SK-N-SH (cell line): ENCODE results near the gene DRAP1. TPM values are rescaled to one million over a fixed set of nuclear protein-coding genes. Genes with fewer than 3 reads are reported as not detected.

Source experiments
- CTCF ChIA-PET: fragments of 300-600, 350-600 bp; formaldehyde crosslinking; extraction: SDS; loops from one replicate; lab custom pipeline; 2021; lab: Yijun Ruan, JAX
- POLR2A ChIA-PET: fragments of 350-600 bp; sonication (Branson Sonifier 250); formaldehyde crosslinking; extraction: SDS; loops from one replicate; lab custom pipeline; 2020; ENCODE audit warnings: antibody characterized with exemption, inconsistent platforms; lab: Yijun Ruan, JAX
- DNase-seq: peaks from one replicate; pipeline ENCODE4 v3.0.0; 2012
- H2AFZ ChIP-seq: fragments of 200-600 bp; sonication (generic); 2 replicates; pipeline ENCODE4 v1.8.1; 2016; ENCODE audit warnings: antibody characterized with exemption, mild to moderate bottlenecking, low read depth
- H3F3A ChIP-seq: fragments of 200-600 bp; sonication (generic); replicated peaks from 2 replicates; pipeline ENCODE3; 2016; ENCODE audit warnings: antibody characterized with exemption, mild to moderate bottlenecking; ENCODE audit not compliant: insufficient read depth
- H3K27ac ChIP-seq, 2 experiments: fragments of 200-500 bp in 1 of 2; fragments of 200-600 bp in 1 of 2; sonication (Bioruptor generic) in 1 of 2; sonication (generic), shearing (Covaris generic) in 1 of 2; 2 replicates each; pipeline versions ENCODE4 v1.5.1 to v1.6.1; 2014 to 2016; ENCODE audit warnings: low read depth in 2 of 2, inconsistent platforms in 1 of 2, low read length in 1 of 2, mild to moderate bottlenecking in 1 of 2, mixed read lengths in 1 of 2
- H3K27me3 ChIP-seq: fragments of 200-600 bp; sonication (generic), shearing (Covaris generic); 2 replicates; pipeline ENCODE4 v1.6.1; 2016; ENCODE audit warnings: mixed run types; ENCODE audit not compliant: insufficient read depth
- H3K36me3 ChIP-seq, 2 experiments: fragments of 200-500 bp in 1 of 2; fragments of 200-600 bp in 1 of 2; sonication (Bioruptor generic) in 1 of 2; sonication (generic) in 1 of 2; replicated peaks in 1 of 2; 2 replicates each; pipeline versions ENCODE3 to v1.5.1; 2014 to 2016; ENCODE audit warnings: low read length in 1 of 2, mild to moderate bottlenecking in 1 of 2; ENCODE audit not compliant: insufficient read depth in 2 of 2, control insufficient read depth in 1 of 2
- H3K4me1 ChIP-seq, 2 experiments: fragments of 200-500 bp in 1 of 2; fragments of 200-600 bp in 1 of 2; sonication (Bioruptor generic) in 1 of 2; sonication (generic), shearing (Covaris generic) in 1 of 2; 2 replicates each; pipeline versions ENCODE4 v1.5.1 to v1.6.1; 2014 to 2016; ENCODE audit warnings: low read depth in 1 of 2, low read length in 1 of 2, mixed run types in 1 of 2; ENCODE audit not compliant: insufficient read depth in 2 of 2, control insufficient read depth in 1 of 2
- H3K4me2 ChIP-seq: fragments of 200-600 bp; sonication (generic), shearing (Covaris generic); 2 replicates; pipeline ENCODE4 v1.6.1; 2017; ENCODE audit warnings: mixed run types
- H3K4me3 ChIP-seq, 2 experiments: fragments of 200-500 bp in 1 of 2; fragments of 200-600 bp in 1 of 2; sonication (Bioruptor generic) in 1 of 2; sonication (generic), shearing (Covaris generic) in 1 of 2; 2 replicates each; pipeline versions ENCODE4 v1.5.1 to v1.8.1; 2014 to 2016; ENCODE audit warnings: low read depth in 2 of 2, inconsistent platforms in 1 of 2, low read length in 1 of 2, mild to moderate bottlenecking in 1 of 2, mixed read lengths in 1 of 2, moderate library complexity in 1 of 2
- H3K79me2 ChIP-seq: fragments of 200-600 bp; sonication (generic); 2 replicates; pipeline ENCODE4 v1.8.1; 2017; ENCODE audit warnings: mild to moderate bottlenecking; ENCODE audit not compliant: insufficient read depth
- H3K9ac ChIP-seq: fragments of 200-600 bp; sonication (generic); 2 replicates; pipeline ENCODE4 v1.6.1; 2017; ENCODE audit warnings: mixed run types
- H3K9me2 ChIP-seq: fragments of 200-600 bp; sonication (generic); 2 replicates; pipeline ENCODE4 v1.6.1; 2017; ENCODE audit warnings: mixed run types
- H3K9me3 ChIP-seq: fragments of 200-600 bp; sonication (generic); 2 replicates; pipeline ENCODE4 v1.6.1; 2017; ENCODE audit warnings: mixed run types, mild to moderate bottlenecking, moderate library complexity
- H4K20me1 ChIP-seq: fragments of 200-600 bp; sonication (generic); 2 replicates; pipeline ENCODE4 v1.6.1; 2017; ENCODE audit warnings: mild to moderate bottlenecking, mixed run types; ENCODE audit not compliant: insufficient read depth
- CHD2 ChIP-seq: fragments of 150-350 bp; IDR thresholded peaks from 2 replicates; pipeline ENCODE4 v1.6.1; 2018; ENCODE audit warnings: low read length; ENCODE audit not compliant: partially characterized antibody
- CTCF ChIP-seq: fragments of 200-600 bp; sonication (generic); IDR thresholded peaks from 2 replicates; pipeline ENCODE4 v1.6.1; 2017; ENCODE audit warnings: antibody characterized with exemption, mild to moderate bottlenecking, moderate library complexity
- ELF1 ChIP-seq: IDR thresholded peaks from 2 replicates; pipeline ENCODE4 v1.4.0; 2012
- EP300 ChIP-seq, 2 experiments: IDR thresholded peaks; 2 replicates each; pipeline versions ENCODE4 v1.4.0 to v1.6.1; 2012; ENCODE audit warnings: borderline replicate concordance in 1 of 2, low read depth in 1 of 2, low read length in 1 of 2
- EZH2phosphoT487 ChIP-seq: fragments of 200-600 bp; sonication (generic); IDR thresholded peaks from 2 replicates; pipeline ENCODE4 v1.6.1; 2017; ENCODE audit warnings: low read depth, mixed run types, mild to moderate bottlenecking, antibody characterized with exemption, moderate library complexity, borderline replicate concordance
- FOSL2 ChIP-seq: IDR thresholded peaks from 2 replicates; pipeline ENCODE4 v1.4.0; 2012; ENCODE audit warnings: low read depth, mild to moderate bottlenecking, moderate library complexity, borderline replicate concordance
- FOXJ3 ChIP-seq: sonication (generic); formaldehyde crosslinking; IDR thresholded peaks from 2 replicates; pipeline ENCODE4 v1.5.1; 2020; ENCODE audit warnings: mild to moderate bottlenecking, missing genetic modification reagents
- FOXM1 ChIP-seq: IDR thresholded peaks from 2 replicates; pipeline ENCODE4 v1.4.0; 2012; ENCODE audit warnings: low read depth, mild to moderate bottlenecking
- GABPA ChIP-seq: IDR thresholded peaks from 2 replicates; pipeline ENCODE4 v1.4.0; 2012; ENCODE audit warnings: low read depth, mild to moderate bottlenecking
- JUND ChIP-seq: IDR thresholded peaks from 2 replicates; pipeline ENCODE4 v1.4.0; 2012
- MAX ChIP-seq: IDR thresholded peaks from 2 replicates; pipeline ENCODE4 v1.4.0; 2012; ENCODE audit warnings: low read depth
- MEF2A ChIP-seq: IDR thresholded peaks from 2 replicates; pipeline ENCODE4 v1.4.0; 2012; ENCODE audit warnings: low read depth, borderline replicate concordance
- NFIC ChIP-seq: IDR thresholded peaks from 2 replicates; pipeline ENCODE4 v1.4.0; 2012; ENCODE audit warnings: borderline replicate concordance
- NRF1 ChIP-seq: IDR thresholded peaks from 2 replicates; pipeline ENCODE4 v1.6.1; 2012; ENCODE audit warnings: low read depth, mild to moderate bottlenecking, low read length
- POLR2AphosphoS5 ChIP-seq: IDR thresholded peaks from 2 replicates; pipeline ENCODE4 v1.6.1; 2012; ENCODE audit warnings: low read depth, low read length
- REST ChIP-seq: IDR thresholded peaks from 2 replicates; pipeline ENCODE4 v1.6.1; 2012; ENCODE audit warnings: mild to moderate bottlenecking, low read depth, low read length, moderate library complexity
- RFX5 ChIP-seq: IDR thresholded peaks from 2 replicates; pipeline ENCODE4 v1.6.1; 2012; ENCODE audit warnings: mild to moderate bottlenecking, improper control_type of control experiment, low read length
- RXRA ChIP-seq: IDR thresholded peaks from 2 replicates; pipeline ENCODE4 v1.4.0; 2012; ENCODE audit warnings: low read depth, mild to moderate bottlenecking, borderline replicate concordance
- SIN3A ChIP-seq: IDR thresholded peaks from 2 replicates; pipeline ENCODE4 v1.6.1; 2012; ENCODE audit warnings: low read depth, mild to moderate bottlenecking, low read length, moderate library complexity, borderline replicate concordance
- SMC3 ChIP-seq: IDR thresholded peaks from 2 replicates; pipeline ENCODE4 v1.6.1; 2012; ENCODE audit warnings: low read depth, low read length, improper control_type of control experiment
- TAF1 ChIP-seq: IDR thresholded peaks from 2 replicates; pipeline ENCODE4 v1.6.1; 2012; ENCODE audit warnings: low read depth, mild to moderate bottlenecking, low read length, moderate library complexity, borderline replicate concordance
- TCF12 ChIP-seq: IDR thresholded peaks from 2 replicates; pipeline ENCODE4 v1.4.0; 2012
- TEAD4 ChIP-seq: IDR thresholded peaks from 2 replicates; pipeline ENCODE4 v1.4.0; 2012; ENCODE audit warnings: mild to moderate bottlenecking, borderline replicate concordance; ENCODE audit not compliant: insufficient read depth
- YY1 ChIP-seq: IDR thresholded peaks from 2 replicates; pipeline ENCODE4 v1.4.0; 2012; ENCODE audit warnings: low read depth, mild to moderate bottlenecking
- WGBS: methylation state at CpG from one replicate; pipeline ENCODE4 v1.1.6; 2017; ENCODE audit warnings: low lambda C conversion rate; 5-methylcytosine and 5-hydroxymethylcytosine counted together
- polyA plus RNA-seq, 3 experiments: library from polyadenylated mRNA; depleted of rRNA; stranded (reverse); fragments of >200 nt; gene quantifications; 2 replicates each; pipeline ENCODE4 v1.2.3, GENCODE V29; 2012
- TF ChIP-seq, protein P1 (sequence below): IDR thresholded peaks from 2 replicates; pipeline ENCODE4 v1.4.0; 2012; ENCODE audit warnings: low read depth, borderline replicate concordance
- TF ChIP-seq, protein P2 (sequence below): fragments of 150-350 bp; IDR thresholded peaks from 2 replicates; pipeline ENCODE4 v1.6.1; 2017; ENCODE audit warnings: antibody characterized with exemption, low read length, low read depth, borderline replicate concordance

DRAP1 gene
- polyA plus RNA-seq, 1 of the 3 experiments (the other 2 are of a cell fraction): 464 TPM

- peak within 1 kb of the TSS; percentile 56 to 82 for H3K4me3 ChIP-seq
- H4K20me1 ChIP-seq: peaks cover 25% of the 10 kb centered on the region
- peak within 1 kb of the TSS; percentile 82 for H2AFZ ChIP-seq
- peak within 1 kb of the TSS; percentile 98 for H3K4me2 ChIP-seq
- H3F3A ChIP-seq: peaks cover 62% of the 10 kb centered on the region
- no peaks in the 10 kb centered on the region for H3K9me3 ChIP-seq
- peak within 1 kb of the TSS; percentile 94 to 99 for H3K27ac ChIP-seq
- under 1% methylated on average over 25 of the region's 57 CpGs for WGBS
- H3K9ac ChIP-seq: peak within 1 kb of the TSS; percentile 73
- no peaks in the 10 kb centered on the region for H3K9me2 ChIP-seq
- H3K27me3 ChIP-seq: no peaks in the 10 kb centered on the region
- H3K4me1 ChIP-seq: peaks cover 41 to 52% of the 10 kb centered on the region in 2 experiments
- H3K79me2 ChIP-seq: peaks cover 60% of the 10 kb centered on the region
- H3K36me3 ChIP-seq: peaks cover 34 to 42% of the 10 kb centered on the region in 2 experiments
- ChIA-PET POLR2A (interaction anchor here (0.7 to 3.8 kb wide), 10 partner anchors 9 to 176 kb away, joined by 3 to 46 read pairs (median 4); partner anchors contain the start of genes BANF1, CFL1, EIF1AD and KAT5), CTCF (interaction anchor here (0.7 to 15.2 kb wide), 38 partner anchors 9 to 464 kb away, joined by 3 to 374 read pairs (median 6); partner anchors contain the start of genes C11orf68, CFL1, CTSW and DRAP1)
- DNase-seq: peak; percentile 97
- TF ChIP-seq SMC3: no peak
- TF ChIP-seq RXRA: no peak; the same call in 1 of the 2 replicates
- TF ChIP-seq FOXJ3 (CRISPR knock-in tag): no peak; the same call in 1 of the 2 replicates
- no peak; the same call in 1 of the 2 replicates for TF ChIP-seq FOSL2
- TF ChIP-seq JUND: no peak
- peak; percentile 93 for TF ChIP-seq ELF1
- TF ChIP-seq EZH2phosphoT487: no peak
- TF ChIP-seq, protein P1, sequence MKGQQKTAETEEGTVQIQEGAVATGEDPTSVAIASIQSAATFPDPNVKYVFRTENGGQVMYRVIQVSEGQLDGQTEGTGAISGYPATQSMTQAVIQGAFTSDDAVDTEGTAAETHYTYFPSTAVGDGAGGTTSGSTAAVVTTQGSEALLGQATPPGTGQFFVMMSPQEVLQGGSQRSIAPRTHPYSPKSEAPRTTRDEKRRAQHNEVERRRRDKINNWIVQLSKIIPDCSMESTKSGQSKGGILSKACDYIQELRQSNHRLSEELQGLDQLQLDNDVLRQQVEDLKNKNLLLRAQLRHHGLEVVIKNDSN: no peak
- no peak for TF ChIP-seq TCF12
- no peak; the same call in 1 of the 2 replicates for TF ChIP-seq NFIC
- TF ChIP-seq REST: peak; percentile 16; the same call in 1 of the 2 replicates
- TF ChIP-seq TEAD4: no peak
- TF ChIP-seq SIN3A: peak; percentile 88; the same call in 1 of the 2 replicates
- peak; percentile 92 for TF ChIP-seq GABPA
- peak; percentile 65; the same call in 1 of the 2 replicates for TF ChIP-seq TAF1
- no peak for TF ChIP-seq MEF2A
- no peak for TF ChIP-seq EP300 (IDR thresholded peaks at IDR 0.05; ENCODE audit: borderline replicate concordance in 1 of 2, low read depth in 1 of 2, low read length in 1 of 2)
- no peak for TF ChIP-seq RFX5
- peak; percentile 68 for TF ChIP-seq CTCF
- peak; percentile 89 for TF ChIP-seq POLR2AphosphoS5
- peak; percentile 81 for TF ChIP-seq YY1
- TF ChIP-seq MAX: peak; percentile 45
- TF ChIP-seq, protein P2, sequence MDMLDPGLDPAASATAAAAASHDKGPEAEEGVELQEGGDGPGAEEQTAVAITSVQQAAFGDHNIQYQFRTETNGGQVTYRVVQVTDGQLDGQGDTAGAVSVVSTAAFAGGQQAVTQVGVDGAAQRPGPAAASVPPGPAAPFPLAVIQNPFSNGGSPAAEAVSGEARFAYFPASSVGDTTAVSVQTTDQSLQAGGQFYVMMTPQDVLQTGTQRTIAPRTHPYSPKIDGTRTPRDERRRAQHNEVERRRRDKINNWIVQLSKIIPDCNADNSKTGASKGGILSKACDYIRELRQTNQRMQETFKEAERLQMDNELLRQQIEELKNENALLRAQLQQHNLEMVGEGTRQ: no peak
- no peak for TF ChIP-seq FOXM1
- no peak for TF ChIP-seq NRF1
- peak; percentile 53 for TF ChIP-seq CHD2
Measured at GRCh38 chr11:65888163-65888814, 30.9 kb upstream of the DRAP1 start, which contains the start of gene FIBP. Gene FIBP (minus strand): TSS chr11:65888471. CDS start chr11:65888418, 53 bp downstream.
